ENCODE data around the gene PAQR7.

Gene PAQR7

DNA sequence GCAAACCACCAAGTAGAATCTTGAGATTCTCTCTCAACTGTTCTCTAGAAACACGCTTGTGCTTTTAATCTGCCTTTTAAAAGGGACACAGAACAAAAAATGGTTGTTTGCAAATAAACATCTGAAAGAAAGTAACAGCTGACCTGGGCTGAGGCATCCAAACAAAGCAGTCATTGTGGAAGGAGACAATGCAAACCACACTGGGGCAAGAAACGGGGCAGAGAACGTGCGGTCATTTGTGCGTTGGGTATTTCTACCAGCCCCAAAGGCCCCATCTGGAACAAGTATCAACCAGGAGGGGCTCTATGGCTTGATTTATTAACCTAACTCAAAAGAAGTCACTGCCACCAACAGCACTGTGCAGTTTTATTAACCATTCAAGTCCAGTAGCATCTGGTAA, 24.7 kb upstream of the PAQR7 start:
- no peak for DNase-seq

DNA sequence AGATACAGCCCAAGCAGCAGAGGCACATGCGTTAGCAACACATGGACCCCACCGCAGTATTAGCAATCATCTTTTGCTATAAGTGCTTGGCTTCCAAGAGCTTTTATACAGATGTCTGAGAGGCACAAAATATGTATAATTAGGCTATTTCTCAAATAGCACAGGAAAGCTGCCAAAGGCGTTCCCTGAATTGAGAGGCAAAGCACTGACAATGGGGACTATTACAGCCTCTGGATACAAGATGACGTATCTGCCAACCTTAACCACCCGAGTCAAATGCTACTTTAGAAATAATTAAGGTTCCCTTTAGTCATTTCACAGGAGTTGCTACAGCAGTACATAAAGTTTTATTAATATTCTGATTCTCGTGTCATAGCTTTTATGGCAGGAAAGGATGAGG, 24.3 kb upstream of the PAQR7 start:
- no peak for DNase-seq

DNA sequence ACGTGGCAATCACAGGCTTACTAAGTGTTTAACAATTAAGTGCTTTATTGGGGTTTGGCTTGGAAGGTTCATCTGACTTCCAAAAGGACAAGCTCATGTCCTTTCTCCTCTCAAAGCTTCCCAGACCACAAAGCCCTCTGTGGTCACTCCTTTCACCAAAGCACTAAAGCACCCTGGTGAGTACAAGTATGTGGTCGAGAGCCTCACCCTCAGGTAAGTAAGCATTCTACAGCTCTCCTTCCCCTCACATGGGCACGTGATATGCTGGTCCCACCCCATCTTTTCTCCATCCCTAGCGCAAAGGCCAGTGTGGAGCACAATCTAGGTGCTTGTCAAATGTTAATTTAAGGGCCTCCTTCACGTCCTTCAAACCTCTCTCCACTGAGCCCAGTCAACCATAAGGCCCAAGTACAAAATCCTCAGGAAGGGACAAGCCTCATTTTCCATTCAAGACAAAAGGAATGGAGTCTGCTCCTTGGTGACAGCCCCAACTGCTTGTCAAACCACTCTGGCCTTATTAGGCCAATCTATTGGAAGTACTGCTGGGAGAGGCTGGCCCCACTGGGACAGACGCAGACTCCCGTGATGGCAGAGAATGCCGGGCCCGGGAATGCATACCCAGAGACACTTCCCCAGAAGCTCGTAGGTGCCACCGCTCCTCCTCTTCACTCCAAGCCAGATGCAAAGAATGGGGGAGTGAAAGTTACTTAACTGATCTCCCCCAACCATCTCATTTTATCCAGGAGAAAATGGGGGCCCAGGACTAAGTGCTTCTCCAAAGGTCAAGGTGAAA, 22.9 kb upstream of the PAQR7 start:
- no peak for DNase-seq

DNA sequence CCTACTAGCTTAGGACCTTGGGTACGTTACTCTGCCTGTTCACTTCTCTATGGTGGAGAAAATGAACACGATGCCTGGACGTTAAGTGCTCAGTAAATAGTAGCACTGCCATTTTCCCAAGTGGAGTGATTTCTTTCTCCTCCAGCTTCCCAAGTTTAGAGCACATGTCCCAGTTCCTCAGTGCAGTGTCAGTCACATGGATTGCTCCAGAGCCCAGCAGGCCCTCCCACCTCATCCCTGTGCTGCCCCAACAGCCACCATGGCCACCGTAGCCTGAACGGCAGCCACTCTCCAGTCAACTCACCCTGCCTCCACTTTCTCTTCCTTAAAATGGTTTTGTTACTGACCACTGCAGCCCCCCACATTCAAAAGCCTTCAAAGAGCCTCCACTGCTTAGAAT, 22.2 kb upstream of the PAQR7 start:
- DNase-seq = no peak

DNA sequence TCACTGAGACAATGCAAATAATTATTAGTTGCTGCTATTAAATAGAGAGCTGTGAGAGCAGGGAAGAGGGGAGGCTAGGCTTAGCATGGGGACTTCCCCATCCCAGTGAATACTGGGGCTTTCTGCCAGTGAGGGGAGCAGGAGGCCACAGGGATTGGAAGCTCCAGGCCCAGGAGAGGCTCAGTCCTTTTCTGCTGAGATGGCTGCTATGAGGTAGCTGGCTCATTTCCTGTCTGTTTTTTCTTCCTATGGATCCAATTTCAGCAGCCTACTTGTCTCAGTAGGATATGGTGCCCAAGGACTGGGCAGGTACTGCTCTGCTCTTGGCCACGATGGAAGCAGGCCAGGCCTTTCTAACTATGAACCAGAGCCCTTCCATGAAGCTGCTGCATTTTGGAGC, 20.8 kb upstream of the PAQR7 start:
- no peak for DNase-seq

DNA sequence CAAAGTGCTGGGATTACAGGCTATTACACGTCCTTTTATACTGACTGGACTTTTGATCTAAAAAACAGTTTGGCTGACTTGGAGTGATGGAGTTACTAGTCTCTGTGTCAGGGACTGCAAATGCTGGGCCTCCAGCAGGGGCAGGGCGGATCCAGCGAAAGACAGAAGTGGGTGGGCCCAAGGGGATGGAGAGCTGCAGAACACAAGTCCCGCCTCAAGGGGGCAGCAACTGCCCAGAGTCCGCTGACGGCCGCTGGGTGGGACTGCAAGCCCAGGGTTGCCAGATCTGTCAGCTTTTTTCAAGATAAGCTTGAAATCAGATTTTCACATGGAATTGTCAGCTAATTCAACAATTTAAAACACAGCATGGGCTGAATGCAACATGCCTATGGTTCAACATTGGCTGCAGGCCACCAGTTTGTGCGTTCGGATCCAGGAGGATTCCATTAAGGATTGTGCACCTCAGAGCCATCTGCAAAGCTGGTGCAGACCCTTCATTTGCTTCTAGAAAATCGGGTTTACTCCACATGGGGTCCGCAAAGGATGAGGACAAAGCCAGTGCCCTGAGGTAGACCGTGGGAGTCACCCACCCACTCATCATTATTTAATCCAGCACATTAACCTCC, 20.0 kb upstream of the PAQR7 start:
- DNase-seq = peak; percentile 93

DNA sequence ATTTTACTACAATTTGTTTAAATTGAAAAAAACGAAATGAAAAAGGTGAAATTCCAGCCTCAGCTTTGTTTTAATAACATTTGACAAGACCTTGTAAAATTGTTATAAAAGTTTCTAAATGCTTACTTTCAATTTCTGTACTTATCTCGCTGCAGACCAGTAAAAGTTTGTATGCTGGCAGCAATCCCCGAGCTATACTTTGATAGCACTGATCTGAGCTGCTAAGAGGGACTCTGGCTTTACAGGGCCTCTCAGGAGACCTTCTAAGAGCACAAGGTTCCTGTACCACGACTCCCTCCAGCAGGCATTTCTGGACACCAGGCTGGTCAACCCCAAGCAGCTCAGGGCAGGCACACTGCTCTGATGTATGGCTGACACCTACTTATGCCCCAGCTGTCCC, 17.6 kb upstream of the PAQR7 start:
- no peak for DNase-seq

DNA sequence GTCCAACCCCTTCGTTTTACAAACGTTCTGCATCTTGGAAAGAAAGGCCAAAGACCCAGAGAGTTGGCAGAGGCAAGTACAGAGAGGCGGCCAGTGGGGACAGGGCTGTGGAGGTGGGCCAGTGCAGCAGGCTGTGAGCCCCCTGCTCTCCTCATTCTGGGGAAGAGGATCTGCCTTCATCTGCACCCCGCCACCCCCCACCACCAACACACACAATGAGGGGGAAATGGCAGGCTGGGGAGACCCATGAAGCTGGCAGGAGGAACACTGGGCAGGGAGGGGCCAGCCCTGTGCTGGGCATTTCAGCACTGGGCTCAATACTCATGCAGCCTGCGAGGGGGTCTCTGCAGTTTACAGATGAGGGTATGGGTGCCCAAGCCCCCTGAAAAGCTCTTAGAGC, 16.1 kb upstream of the PAQR7 start:
- DNase-seq = no peak

DNA sequence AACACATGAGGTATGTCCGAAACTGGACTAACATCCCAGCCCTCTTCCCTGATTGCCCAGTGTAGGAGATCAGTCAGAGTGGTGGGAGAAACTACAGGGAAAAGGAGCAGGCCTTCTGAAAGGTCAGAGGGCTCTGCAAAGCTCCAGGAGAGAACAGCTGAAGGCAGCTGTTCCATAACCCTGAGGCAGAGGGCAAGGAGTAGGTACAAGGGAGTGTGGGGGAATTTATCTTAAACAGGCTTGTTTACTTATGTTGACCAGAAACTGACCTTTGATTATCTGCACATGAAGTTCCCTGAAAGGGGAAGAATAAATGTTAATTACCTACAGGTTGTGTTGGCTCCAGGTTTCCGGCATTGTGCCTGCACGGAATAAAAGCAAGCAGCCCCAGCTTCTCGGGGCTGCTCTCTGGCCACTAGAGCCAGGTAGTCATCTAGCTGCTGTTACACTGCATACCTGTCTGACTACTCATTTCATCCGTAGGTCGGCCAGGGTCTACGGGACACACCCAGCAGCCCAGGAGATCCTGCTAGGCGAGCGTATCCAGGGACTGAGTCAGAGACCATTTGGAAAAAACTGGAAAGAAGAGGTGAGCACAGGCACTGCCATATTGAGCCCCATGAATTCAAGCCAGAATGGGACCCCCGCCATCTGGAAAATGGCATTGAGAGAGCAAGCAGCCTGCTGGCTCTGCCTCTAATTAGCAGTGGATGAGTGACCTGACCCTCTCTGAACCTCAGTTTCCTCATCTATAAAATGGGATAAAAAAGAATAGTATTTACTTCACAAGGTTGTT, 14.9 kb upstream of the PAQR7 start:
- no peak for DNase-seq

DNA sequence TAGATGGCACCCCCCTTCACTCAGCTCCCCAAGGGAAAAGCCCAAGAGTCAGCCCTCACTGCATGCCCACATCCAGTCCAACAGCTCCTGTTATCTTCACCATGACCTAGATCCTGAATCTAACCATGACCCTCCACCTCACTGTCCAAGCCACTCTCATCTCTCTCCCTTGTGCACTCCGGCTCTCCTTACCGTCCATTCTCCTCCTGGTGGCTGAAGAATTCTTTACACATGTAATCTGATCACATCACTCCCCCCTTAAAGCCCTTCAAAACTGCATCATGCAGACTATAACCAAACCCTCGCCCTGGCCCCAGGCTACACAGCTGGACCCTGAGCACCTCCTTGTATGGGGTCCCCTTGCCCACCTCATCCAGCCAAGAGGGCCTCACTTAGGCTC, 14.0 kb upstream of the PAQR7 start:
- DNase-seq = no peak

DNA sequence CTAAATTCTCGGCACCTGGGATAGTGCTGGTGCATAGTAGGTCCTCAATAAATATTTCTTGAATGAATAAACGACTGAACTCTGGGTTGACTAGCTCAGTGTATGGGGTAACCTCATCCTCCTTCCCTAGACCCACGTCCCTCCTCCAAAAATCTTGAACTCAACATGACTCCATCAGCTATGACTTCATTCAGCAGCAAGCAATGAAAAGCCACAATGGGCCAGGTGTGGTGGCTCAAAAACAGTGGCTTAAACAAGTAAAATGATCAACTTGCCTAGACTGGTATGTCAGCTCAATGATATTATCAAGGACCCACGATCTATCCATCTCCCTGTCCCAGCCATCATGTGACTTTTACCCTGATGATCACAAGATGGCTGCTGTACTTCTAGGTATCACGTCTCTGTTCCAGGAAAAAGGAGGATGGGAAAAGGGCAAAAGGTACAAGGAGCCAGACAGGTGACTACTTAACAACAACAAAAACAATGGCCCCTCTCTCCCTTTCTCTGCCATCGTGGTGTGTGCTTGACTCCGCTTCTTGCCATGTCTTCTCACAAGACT, 13.0 kb upstream of the PAQR7 start:
- DNase-seq = no peak

DNA sequence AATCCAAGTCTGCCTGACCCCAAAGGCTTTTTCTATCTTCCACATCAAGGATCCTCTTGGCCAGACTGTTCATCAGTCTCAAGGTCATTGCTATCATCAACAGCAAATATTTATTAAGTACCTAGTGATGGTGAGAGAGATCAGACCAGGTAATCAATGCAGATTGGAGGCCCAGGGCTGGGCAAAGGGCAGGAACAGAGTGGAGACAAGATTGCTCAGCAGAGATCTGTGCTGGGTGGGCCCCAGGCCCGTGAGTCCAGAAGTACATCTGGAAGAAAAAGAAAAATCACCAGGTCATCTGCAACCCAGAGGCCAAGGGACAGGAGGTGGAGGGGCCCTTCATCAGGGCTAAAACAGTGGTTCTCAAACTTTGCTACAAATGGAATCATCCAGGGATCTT, 10.1 kb upstream of the PAQR7 start:
- DNase-seq = no peak

DNA sequence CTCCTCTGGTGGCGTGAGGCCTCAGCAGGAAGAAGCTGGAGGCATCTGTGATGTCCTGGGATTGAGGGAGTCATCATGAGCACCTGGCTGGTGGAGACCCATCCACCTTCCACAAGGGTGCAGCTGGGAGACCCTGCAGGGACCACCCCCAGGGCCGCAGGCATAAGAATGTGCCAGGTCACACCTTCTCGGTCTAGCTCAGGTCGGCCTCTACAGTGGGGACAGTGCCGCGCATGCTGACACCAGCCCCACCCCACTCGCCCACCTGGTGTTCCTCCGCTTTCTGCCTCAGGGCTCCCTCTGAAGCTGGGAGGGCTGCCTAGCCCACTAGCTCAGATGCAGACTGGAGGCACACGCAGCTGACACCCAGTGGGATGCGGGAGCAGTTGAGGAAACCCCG, 5.8 kb upstream of the PAQR7 start:
- DNase-seq = no peak

DNA sequence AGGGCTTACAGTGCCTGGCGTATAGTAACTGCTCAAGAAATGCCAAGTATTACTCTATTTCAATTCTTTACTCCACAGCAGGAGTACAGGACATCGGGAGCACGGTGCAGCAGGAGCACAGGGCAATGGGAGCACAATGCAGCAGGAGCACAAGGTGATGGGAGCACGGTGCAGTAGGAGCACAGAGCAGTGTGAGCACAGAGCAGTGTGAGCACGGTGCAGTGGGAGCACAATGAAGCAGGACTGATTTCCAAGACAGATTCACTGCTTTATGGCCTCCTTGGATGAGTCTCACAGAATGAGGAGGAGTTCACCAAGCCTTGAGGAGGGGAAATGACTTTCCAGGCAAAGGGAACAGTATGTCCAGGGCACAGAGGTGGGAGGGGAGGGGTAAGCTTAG, 5.0 kb upstream of the PAQR7 start:
- no peak for DNase-seq

DNA sequence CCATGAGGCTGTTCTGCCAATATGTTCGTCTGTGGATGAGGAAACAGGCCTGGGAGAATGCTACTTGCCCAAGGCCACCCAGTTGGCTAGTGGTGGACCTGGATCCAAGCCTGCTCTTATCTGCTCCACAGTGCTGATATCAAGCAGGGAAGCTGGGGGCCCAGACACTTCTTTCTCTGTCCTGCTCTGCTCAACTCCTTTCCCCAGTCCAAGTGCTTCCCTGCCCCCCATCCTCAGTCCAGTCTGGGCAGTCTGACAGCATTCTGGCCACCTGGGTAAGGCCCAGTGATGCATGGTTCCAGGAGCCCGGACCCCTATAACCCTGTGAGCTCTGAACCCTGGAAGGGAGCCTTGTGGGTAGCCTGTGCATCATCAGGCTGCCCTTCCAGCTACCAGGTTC, 4.2 kb upstream of the PAQR7 start:
- no peak for DNase-seq

DNA sequence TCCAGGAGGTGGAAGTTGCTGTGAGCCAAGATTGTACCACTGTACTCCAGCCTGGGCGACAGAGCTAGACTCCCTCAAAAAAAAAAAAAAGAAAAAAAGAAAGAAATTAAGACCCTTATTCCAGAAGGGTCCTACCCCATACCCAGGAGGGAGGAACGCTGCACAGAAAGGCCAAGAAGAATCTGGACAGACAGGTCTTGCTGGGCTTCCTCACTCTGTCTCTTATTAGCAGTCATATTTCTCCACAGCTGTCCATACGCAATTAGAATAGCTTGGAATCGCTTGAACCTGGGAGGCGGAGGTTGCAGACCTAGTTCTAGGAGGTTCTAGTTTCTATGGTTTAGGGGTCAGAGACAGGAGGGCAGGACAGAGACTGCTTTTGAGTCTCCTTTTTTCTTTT, 3.2 kb upstream of the PAQR7 start:
- DNase-seq = no peak

DNA sequence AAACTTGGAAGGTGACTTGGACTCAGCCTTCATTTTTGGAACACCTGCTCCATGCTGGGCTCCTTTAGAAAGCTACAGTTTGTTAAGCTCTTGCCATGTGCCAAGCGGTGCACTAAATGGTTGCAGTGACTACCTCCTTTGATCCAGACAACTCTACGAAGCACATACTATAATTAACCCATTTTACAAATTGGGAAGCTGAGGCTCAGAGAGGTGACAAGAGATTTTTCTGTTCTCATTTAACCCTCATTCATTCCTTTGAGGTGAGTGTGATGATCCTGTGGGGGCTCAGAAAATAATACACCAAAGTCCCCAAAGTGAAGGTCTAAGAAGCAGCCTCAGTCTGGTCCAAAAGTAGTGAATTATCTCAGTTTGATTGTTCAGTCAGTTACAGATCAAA, 1.6 kb upstream of the PAQR7 start:
- no peak for DNase-seq

DNA sequence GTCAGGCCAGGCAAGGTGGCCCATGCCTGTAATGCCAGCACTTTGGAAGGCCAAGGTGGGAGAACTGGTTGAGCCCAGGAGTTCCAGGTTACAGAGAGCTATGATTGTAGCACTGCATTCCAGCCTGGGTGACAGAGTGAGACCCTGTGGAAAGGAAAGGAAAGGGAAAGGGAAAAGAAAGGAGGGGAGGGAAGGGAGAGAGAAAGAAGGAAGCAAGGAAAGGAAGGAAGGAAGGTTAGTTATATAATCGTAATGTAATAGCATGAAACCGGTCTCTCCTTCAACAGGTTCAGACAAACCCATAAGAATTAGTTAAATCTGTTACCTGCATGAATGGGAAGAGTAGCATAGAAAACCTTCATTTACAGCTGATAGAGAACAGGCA, 1.2 kb upstream of the PAQR7 start:
- no peak for DNase-seq

DNA sequence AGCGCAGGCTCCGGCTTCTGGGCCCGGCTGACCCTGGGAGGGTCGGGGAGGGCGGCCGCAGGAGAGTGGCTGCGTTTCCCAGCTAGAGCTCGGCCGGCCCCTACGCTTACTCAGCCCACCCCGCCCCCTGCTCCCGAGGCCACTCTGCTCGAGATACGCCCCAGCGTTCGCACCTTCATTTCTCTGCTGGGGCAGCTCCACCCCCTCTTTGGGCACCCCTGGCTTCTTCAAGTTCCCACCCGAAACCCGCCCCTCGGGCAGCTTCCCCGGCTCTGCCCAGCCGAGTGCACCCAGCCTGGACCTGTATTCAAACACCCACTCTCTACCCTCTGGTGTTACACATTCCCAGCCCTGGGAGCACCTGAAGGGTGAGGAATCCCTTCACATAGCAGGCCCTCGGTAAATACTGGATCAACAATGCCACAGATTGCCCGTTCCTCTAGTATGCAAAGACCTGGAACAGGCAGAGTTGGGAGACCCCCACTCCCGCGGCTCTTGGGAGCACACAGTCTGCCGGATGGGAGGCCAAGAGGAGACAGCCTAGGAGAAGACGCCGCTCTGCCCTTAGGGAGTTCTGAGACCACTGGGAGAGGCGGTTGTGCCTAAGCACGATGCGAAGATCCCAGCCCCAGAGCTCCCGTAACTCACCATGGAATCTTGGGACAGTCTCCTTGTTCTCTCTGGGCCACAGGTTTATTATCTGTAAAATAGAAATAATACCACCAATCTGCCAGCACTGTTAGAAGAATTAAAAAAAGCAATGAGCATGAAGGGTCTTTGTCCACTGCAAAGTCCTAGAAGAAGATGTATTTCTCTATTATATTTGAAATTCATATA, 566 bp upstream of the PAQR7 start:
- peak; percentile 43 for DNase-seq

DNA sequence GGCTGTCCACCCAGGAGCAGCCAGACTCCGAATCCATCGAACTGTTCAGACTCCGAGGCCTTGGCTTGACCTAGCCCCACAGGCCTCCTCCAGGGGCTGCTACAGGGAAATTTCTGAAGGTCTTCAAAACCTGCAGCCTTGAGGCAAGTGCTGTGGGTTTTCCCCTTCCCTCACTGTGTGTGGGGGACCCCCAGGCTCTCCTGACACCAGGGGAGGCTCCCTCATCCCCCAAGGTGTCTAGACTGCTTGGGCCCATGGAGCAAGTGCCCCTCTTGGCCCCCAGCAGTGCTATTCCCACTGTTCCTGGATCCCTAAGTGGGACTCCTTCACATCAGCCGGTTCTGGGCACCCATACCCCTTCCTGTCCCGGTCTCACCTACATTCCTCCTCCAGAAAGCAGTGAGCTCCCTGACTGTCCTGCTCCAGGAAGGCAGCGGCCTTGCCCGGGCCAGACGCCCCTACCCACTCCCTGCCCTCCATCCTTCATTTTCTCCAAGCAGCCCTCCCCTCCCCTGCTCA, 814 bp downstream of the PAQR7 start:
- no peak for DNase-seq

DNA sequence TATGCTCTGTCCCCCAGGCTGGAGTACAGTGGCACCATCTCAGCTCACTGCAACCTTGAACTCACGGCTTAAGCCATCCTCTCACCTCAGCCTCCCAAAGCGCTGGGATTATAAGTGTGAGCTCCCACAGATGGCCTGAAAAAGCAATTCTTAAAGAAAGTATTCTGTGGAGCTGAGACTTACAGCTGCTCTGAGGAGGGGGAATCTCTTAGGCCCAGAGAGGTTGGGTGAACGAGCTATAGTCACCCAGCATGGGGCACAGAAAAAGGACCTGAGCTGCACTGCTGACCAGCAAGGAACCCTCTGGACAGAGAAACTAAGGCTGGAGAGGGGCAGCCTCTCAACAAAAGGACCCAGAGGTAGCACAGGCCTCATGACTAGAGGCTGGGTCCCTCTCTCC, 1.3 kb downstream of the PAQR7 start:
- DNase-seq = no peak

DNA sequence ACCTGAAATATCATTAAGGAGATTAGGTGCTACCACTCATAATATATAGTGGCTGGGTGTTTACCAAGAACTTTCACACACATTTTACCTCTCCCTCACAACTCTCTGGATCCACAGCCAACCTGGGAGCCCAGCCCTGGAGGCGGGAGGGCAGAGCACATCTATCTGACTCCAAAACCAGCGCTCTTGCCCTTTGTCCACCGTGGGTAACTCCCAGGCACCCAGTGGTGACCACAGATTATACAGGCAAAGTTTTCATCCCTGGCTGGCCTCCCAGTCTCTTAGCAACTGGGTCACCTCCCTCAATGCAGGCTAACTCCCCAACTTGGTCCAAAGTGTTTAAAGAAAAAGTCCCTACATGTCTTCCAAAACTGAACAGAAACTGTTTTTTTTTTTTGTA, 2.4 kb downstream of the PAQR7 start:
- no peak for DNase-seq

DNA sequence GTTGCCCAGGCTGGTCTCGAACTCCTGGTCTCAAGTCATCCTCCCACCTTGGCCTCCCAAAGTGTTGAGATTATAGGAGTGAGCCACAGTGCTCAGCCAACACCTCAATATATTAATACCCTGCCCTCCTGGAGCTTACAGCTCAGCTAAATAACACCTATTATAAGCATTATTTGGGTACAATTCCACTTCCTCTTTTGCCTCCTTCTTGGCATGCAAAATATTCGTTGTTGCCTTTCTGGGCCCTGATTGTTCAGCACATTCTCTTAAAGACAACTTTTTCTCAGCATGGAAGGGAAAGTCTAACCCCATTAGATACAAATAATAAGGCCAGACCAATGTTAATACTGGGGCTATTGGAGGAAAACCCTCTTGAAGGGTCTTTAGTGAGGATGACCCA, 2.8 kb downstream of the PAQR7 start:
- DNase-seq = no peak

Measured in CD4-positive, alpha-beta T cell treated with Interleukin-17A for 4 hours (primary cell).